Esophagus squamous epithelium (tissue), 4 donors: ENCODE results near the gene PIGZ.

Experiments used
- POLR2A ChIP-seq, 4 donors: fragments of 450-650 bp; IDR thresholded peaks; one replicate each; pipeline ENCODE4 v1.6.1; 2017; ENCODE audit warnings: antibody characterized with exemption in 4 of 4, mild to moderate bottlenecking in 4 of 4, moderate library complexity in 3 of 4
- TF ChIP-seq, protein P1 (sequence below), 6 experiments: fragments of 450-650 bp in 4 of 6; fragments of 200-600 bp in 2 of 6; sonication (generic) in 2 of 6; IDR thresholded peaks; one replicate each; pipeline ENCODE4 v1.5.1; 2016 to 2019; ENCODE audit warnings: antibody characterized with exemption in 6 of 6, mild to moderate bottlenecking in 4 of 6, moderate library complexity in 4 of 6

DNA sequence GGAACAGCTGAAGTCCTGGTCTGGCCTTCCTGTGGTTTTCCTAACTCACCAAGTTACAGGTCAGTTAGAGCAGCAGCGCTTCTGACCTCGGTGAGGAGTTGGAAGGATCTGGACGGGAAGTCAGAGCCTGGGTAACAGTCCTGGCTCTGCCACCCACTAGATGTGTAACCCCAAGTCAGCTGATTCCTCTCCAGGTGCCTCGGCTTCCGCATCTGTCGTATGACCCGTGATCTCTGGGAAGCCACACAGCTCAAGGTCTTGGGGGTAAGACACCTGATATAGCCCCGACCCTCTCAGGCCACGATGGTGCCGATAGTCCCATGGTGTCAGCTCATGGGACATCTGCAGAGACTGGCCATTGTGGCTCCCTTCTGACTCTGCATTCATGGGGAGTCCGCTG, 8.3 kb upstream of the PIGZ start:
- TF ChIP-seq, protein P1, sequence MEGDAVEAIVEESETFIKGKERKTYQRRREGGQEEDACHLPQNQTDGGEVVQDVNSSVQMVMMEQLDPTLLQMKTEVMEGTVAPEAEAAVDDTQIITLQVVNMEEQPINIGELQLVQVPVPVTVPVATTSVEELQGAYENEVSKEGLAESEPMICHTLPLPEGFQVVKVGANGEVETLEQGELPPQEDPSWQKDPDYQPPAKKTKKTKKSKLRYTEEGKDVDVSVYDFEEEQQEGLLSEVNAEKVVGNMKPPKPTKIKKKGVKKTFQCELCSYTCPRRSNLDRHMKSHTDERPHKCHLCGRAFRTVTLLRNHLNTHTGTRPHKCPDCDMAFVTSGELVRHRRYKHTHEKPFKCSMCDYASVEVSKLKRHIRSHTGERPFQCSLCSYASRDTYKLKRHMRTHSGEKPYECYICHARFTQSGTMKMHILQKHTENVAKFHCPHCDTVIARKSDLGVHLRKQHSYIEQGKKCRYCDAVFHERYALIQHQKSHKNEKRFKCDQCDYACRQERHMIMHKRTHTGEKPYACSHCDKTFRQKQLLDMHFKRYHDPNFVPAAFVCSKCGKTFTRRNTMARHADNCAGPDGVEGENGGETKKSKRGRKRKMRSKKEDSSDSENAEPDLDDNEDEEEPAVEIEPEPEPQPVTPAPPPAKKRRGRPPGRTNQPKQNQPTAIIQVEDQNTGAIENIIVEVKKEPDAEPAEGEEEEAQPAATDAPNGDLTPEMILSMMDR (IDR thresholded peaks at IDR 0.05) = no peak
- no peak for TF ChIP-seq POLR2A (IDR thresholded peaks at IDR 0.05)
